ENCODE results near the gene MMP1. TPM values are rescaled to one million over a fixed set of nuclear protein-coding genes. Genes with fewer than 3 reads are reported as not detected.

Gene MMP1
- total and polyA plus RNA-seq, 2 donors from 2014 or later = 0.26 to 0.82 TPM

GRCh38 chr11:102794382-102794781, 3.6 kb downstream of the MMP1 start:
- no peaks in the 10 kb centered on the region for H3K27me3 ChIP-seq (ENCODE audit: control insufficient read depth, insufficient read depth, low read length)
- DNase-seq = peak in 1 of 5 donors; percentile 22
- H3K4me1 ChIP-seq (ENCODE audit: control insufficient read depth in 2 of 3, insufficient read depth in 2 of 3, low read depth in 1 of 3, low read length in 3 of 3) = no peaks in the 10 kb centered on the region
- H3K9me3 ChIP-seq (ENCODE audit: control insufficient read depth in 2 of 3, insufficient read depth in 1 of 3, low read length in 3 of 3) = no peaks in the 10 kb centered on the region
- TF ChIP-seq, protein P1, sequence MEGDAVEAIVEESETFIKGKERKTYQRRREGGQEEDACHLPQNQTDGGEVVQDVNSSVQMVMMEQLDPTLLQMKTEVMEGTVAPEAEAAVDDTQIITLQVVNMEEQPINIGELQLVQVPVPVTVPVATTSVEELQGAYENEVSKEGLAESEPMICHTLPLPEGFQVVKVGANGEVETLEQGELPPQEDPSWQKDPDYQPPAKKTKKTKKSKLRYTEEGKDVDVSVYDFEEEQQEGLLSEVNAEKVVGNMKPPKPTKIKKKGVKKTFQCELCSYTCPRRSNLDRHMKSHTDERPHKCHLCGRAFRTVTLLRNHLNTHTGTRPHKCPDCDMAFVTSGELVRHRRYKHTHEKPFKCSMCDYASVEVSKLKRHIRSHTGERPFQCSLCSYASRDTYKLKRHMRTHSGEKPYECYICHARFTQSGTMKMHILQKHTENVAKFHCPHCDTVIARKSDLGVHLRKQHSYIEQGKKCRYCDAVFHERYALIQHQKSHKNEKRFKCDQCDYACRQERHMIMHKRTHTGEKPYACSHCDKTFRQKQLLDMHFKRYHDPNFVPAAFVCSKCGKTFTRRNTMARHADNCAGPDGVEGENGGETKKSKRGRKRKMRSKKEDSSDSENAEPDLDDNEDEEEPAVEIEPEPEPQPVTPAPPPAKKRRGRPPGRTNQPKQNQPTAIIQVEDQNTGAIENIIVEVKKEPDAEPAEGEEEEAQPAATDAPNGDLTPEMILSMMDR (IDR thresholded peaks at IDR 0.05; ENCODE audit: borderline replicate concordance, extremely low read depth, insufficient read depth) = no peak
- no peaks in the 10 kb centered on the region for H3K36me3 ChIP-seq (ENCODE audit: control insufficient read depth in 2 of 3, insufficient read depth in 3 of 3, low read length in 3 of 3)
- no peak overlapping the region for H3K4me3 ChIP-seq (ENCODE audit: low read length in 3 of 3)
- H3K9ac ChIP-seq (ENCODE audit: low read length in 3 of 3) = no peak overlapping the region
- H3K27ac ChIP-seq (ENCODE audit: low read depth in 2 of 2, low read length in 2 of 2) = no peak overlapping the region
- FAIRE-seq = no peak
- intact Hi-C loops (cut with DNase I) = no loop called here

DNA sequence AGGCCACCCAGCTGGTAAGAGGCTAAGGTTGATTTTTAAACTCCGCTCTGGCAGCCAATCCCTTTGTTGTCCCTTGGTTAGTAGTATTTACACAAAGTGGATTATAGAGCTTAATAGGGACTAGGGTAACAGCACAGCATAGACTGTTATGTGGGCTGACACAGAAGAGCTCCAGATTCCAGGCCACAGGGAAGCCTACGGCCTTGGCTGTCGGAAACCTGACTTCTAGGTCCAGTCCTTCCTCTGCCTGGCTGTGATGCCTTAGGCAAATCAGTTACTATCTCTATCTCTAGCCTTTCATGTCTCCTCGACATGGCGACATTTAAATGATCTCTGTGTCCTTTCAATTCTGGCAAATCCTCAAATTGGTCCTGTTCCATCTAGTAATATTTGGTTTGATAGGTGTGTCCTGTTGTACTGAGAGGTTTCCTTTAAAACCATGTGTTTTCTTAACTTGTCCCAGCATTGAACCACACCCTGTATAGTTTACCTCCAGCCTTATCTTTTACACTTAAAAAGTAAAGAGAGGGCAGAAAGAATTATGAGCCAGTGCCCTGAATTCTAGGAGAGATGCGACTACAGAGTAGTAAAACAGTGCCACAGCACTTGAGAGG, 4.2 kb downstream of the MMP1 start:
- no peak overlapping the region for H3K9ac ChIP-seq (ENCODE audit: low read length in 3 of 3)
- no peaks in the 10 kb centered on the region for H3K9me3 ChIP-seq (ENCODE audit: control insufficient read depth in 2 of 3, insufficient read depth in 1 of 3, low read length in 3 of 3)
- no peaks in the 10 kb centered on the region for H3K4me1 ChIP-seq (ENCODE audit: control insufficient read depth in 2 of 3, insufficient read depth in 2 of 3, low read depth in 1 of 3, low read length in 3 of 3)
- DNase-seq (no peak), FAIRE-seq (no peak)
- no peaks in the 10 kb centered on the region for H3K36me3 ChIP-seq (ENCODE audit: control insufficient read depth in 2 of 3, insufficient read depth in 3 of 3, low read length in 3 of 3)
- no peaks in the 10 kb centered on the region for H3K27me3 ChIP-seq (ENCODE audit: control insufficient read depth, insufficient read depth, low read length)
- intact Hi-C loops (cut with DNase I) = no loop called here
- TF ChIP-seq, protein P1 (IDR thresholded peaks at IDR 0.05; ENCODE audit: borderline replicate concordance, extremely low read depth, insufficient read depth) = no peak
- no peak overlapping the region for H3K4me3 ChIP-seq (ENCODE audit: low read length in 3 of 3)
- no peak overlapping the region for H3K27ac ChIP-seq (ENCODE audit: low read depth in 2 of 2, low read length in 2 of 2)

- DNase-seq (no peak), FAIRE-seq (no peak)
- H3K4me1 ChIP-seq (ENCODE audit: control insufficient read depth in 2 of 3, insufficient read depth in 2 of 3, low read depth in 1 of 3, low read length in 3 of 3) = no peaks in the 10 kb centered on the region
- intact Hi-C loops (cut with DNase I) = no loop called here
- H3K27ac ChIP-seq (ENCODE audit: low read depth in 2 of 2, low read length in 2 of 2) = no peak overlapping the region
- TF ChIP-seq, protein P1 (IDR thresholded peaks at IDR 0.05; ENCODE audit: borderline replicate concordance, extremely low read depth, insufficient read depth) = no peak
- no peak overlapping the region for H3K9ac ChIP-seq (ENCODE audit: low read length in 3 of 3)
- H3K36me3 ChIP-seq (ENCODE audit: control insufficient read depth in 2 of 3, insufficient read depth in 3 of 3, low read length in 3 of 3) = no peaks in the 10 kb centered on the region
- H3K9me3 ChIP-seq (ENCODE audit: control insufficient read depth in 2 of 3, insufficient read depth in 1 of 3, low read length in 3 of 3) = no peaks in the 10 kb centered on the region
- H3K4me3 ChIP-seq (ENCODE audit: low read length in 3 of 3) = no peak overlapping the region
- H3K27me3 ChIP-seq (ENCODE audit: control insufficient read depth, insufficient read depth, low read length) = no peaks in the 10 kb centered on the region
These were observed 5.4 kb downstream of the MMP1 start for GRCh38 chr11:102792604-102793003.
